NCI-H1417 treated with DMSO at 0.1 percent for 48 hours (cell line): ENCODE results near the gene SYPL2.
A peak's percentile ranks its signal among the peaks of the same experiment; 100 is the strongest.

Experiments used
- DNase-seq: peaks from one replicate; lab custom pipeline; 2025; lab: John Stamatoyannopoulos, UW

Gene SYPL2

GRCh38 chr1:109492779-109493178 is 26.4 kb downstream of the SYPL2 start:
- DNase-seq = no peak

GRCh38 chr1:109493227-109493626 is 26.9 kb downstream of the SYPL2 start:
- DNase-seq = no peak

GRCh38 chr1:109493805-109494539 is 27.6 kb downstream of the SYPL2 start, which contains the start of gene CYB561D1:
CYB561D1 (plus strand) TSS chr1:109494094; CDS start chr1:109494140, 46 bp downstream.
- peak; percentile 29 for DNase-seq

GRCh38 chr1:109495738-109496137 is 29.4 kb downstream of the SYPL2 start:
- no peak for DNase-seq

GRCh38 chr1:109497449-109498160 is 31.3 kb downstream of the SYPL2 start:
- DNase-seq = no peak

- DNase-seq = no peak
Measured at GRCh38 chr1:109498161-109498801, 31.9 kb downstream of the SYPL2 start.

- DNase-seq = no peak
Measured at GRCh38 chr1:109499081-109499480, 32.7 kb downstream of the SYPL2 start.

- DNase-seq = no peak
Measured at GRCh38 chr1:109499661-109500536, 33.6 kb downstream of the SYPL2 start.

GRCh38 chr1:109500941-109501381 is 34.6 kb downstream of the SYPL2 start:
- DNase-seq = no peak

GRCh38 chr1:109501644-109502363 is 35.5 kb downstream of the SYPL2 start:
- no peak for DNase-seq

GRCh38 chr1:109502364-109502851 is 36.1 kb downstream of the SYPL2 start:
- DNase-seq = no peak

- no peak for DNase-seq
Measured at GRCh38 chr1:109503935-109504334, 37.6 kb downstream of the SYPL2 start.

GRCh38 chr1:109504974-109505373 is 38.6 kb downstream of the SYPL2 start:
- DNase-seq = no peak

GRCh38 chr1:109508001-109508872 is 41.9 kb downstream of the SYPL2 start:
- DNase-seq = no peak

GRCh38 chr1:109508873-109509175 is 42.5 kb downstream of the SYPL2 start:
- DNase-seq = no peak

- no peak for DNase-seq
Measured at GRCh38 chr1:109509176-109510134, 43.1 kb downstream of the SYPL2 start, which contains the start of gene AMIGO1. AMIGO1 (minus strand) TSS chr1:109509727; CDS start chr1:109508912, 815 bp downstream.

GRCh38 chr1:109513110-109513710 is 46.9 kb downstream of the SYPL2 start:
- DNase-seq = no peak

- no peak for DNase-seq
Measured at GRCh38 chr1:109514846-109515245, 48.5 kb downstream of the SYPL2 start.
